ENCODE data around the gene COL27A1. TPM values are rescaled to one million over a fixed set of nuclear protein-coding genes. Genes with fewer than 3 reads are reported as not detected.

The COL27A1 gene
- total RNA-seq, 1 donor from 2014 or later: 0.33 TPM

DNA sequence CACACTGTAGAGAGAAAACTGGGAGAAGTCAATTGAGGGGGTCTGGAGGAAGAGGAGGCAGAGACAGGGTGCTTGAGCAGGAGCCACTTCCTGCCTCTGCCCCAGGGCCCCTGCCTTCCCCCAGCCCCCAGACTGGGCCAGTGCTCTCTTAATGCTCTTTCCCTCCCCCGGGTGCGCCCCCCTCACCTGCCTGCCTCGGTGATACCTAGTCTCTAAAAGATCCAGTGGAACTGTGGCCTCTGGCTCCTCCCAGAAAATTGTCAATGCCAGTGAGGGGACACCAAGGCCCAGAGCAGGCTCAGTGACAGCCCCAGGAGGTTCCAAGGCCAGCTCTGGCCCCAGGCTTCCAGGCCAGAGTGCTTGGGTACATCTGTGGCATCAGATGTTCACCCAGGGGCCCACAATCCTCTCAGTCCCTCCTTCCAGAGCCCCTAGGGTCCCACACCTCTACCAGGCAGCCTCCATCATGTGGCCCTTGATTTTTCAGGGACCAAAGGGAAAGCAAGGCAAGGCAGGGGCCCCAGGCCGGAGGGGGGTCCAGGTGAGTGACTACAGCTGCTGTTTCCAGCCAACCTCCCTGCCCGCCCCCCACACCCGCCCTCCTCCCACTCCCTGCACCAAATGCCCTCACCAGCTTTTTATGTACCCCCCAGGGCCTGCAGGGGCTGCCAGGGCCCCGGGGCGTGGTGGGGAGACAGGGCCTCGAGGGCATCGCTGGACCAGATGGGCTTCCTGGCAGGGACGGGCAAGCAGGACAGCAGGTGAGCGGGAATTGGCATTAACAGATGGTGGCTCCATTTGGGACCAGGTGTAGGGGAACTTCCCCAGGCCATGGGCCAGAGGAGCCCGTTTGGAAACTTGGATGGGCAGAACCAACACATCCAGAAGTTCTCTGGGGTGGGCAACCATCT, 134.5 kb downstream of the COL27A1 start:
- intact Hi-C loops (cut with micrococcal nuclease): no loop called here
- Mint-ChIP-seq H3K27ac (no peak overlapping the region), H3K4me1 (peaks cover 2% of the 10 kb centered on the region), H3K27me3 (peaks cover 3% of the 10 kb centered on the region), H3K4me3 (no peak overlapping the region), H3K9me3 (peaks cover 4% of the 10 kb centered on the region), H3K36me3 (ENCODE audit: low read depth) (no peaks in the 10 kb centered on the region)
- CTCF ChIA-PET: interaction anchor here (1.0 to 3.3 kb wide), 3 partner anchors 135 to 207 kb away, joined by 5 to 22 read pairs (median 20); partner anchors contain the start of gene COL27A1
- POLR2A ChIA-PET: no interaction called here
- ATAC-seq (ENCODE audit: low read depth) (no peak), DNase-seq (no peak)
- TF ChIP-seq, protein P1, sequence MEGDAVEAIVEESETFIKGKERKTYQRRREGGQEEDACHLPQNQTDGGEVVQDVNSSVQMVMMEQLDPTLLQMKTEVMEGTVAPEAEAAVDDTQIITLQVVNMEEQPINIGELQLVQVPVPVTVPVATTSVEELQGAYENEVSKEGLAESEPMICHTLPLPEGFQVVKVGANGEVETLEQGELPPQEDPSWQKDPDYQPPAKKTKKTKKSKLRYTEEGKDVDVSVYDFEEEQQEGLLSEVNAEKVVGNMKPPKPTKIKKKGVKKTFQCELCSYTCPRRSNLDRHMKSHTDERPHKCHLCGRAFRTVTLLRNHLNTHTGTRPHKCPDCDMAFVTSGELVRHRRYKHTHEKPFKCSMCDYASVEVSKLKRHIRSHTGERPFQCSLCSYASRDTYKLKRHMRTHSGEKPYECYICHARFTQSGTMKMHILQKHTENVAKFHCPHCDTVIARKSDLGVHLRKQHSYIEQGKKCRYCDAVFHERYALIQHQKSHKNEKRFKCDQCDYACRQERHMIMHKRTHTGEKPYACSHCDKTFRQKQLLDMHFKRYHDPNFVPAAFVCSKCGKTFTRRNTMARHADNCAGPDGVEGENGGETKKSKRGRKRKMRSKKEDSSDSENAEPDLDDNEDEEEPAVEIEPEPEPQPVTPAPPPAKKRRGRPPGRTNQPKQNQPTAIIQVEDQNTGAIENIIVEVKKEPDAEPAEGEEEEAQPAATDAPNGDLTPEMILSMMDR (IDR thresholded peaks at IDR 0.05): no peak

- ATAC-seq (ENCODE audit: low read depth) (no peak), DNase-seq (no peak)
- intact Hi-C loops (cut with micrococcal nuclease): no loop called here
- Mint-ChIP-seq H3K4me1 (peaks cover 2% of the 10 kb centered on the region), H3K9me3 (peaks cover 8% of the 10 kb centered on the region), H3K4me3 (no peak overlapping the region), H3K27me3 (peaks cover 3% of the 10 kb centered on the region), H3K27ac (no peak overlapping the region), H3K36me3 (ENCODE audit: low read depth) (peaks cover 1% of the 10 kb centered on the region)
- POLR2A ChIA-PET: no interaction called here
- TF ChIP-seq, protein P1 (IDR thresholded peaks at IDR 0.05): no peak
- CTCF ChIA-PET: interaction anchor here (0.7 to 3.3 kb wide), 7 partner anchors 8 to 262 kb away, joined by 3 to 22 read pairs (median 4); partner anchors contain the start of gene COL27A1
Observed at GRCh38 chr9:114290561-114290986, 135.2 kb downstream of the COL27A1 start.

- Mint-ChIP-seq H3K4me1 (peaks cover 2% of the 10 kb centered on the region), H3K4me3 (no peak overlapping the region), H3K27ac (peak overlapping the region; percentile 43), H3K36me3 (ENCODE audit: low read depth) (peaks cover 4% of the 10 kb centered on the region), H3K27me3 (peaks cover 3% of the 10 kb centered on the region), H3K9me3 (peaks cover 11% of the 10 kb centered on the region)
- ChIA-PET CTCF (interaction anchor here (0.7 to 3.3 kb wide), 7 partner anchors 8 to 262 kb away, joined by 3 to 22 read pairs (median 4); partner anchors contain the start of gene COL27A1), POLR2A (no interaction called here)
- TF ChIP-seq, protein P1 (IDR thresholded peaks at IDR 0.05): peak; percentile 47
- ATAC-seq (ENCODE audit: low read depth): peak; percentile 56
- DNase-seq: peak; percentile 67
- intact Hi-C loops (cut with micrococcal nuclease): loop anchor here (1.0 kb wide), 3 partner anchors 136 to 209 kb away; partner anchors contain the start of gene COL27A1
Observed at GRCh38 chr9:114291064-114291474, 135.7 kb downstream of the COL27A1 start.

DNA sequence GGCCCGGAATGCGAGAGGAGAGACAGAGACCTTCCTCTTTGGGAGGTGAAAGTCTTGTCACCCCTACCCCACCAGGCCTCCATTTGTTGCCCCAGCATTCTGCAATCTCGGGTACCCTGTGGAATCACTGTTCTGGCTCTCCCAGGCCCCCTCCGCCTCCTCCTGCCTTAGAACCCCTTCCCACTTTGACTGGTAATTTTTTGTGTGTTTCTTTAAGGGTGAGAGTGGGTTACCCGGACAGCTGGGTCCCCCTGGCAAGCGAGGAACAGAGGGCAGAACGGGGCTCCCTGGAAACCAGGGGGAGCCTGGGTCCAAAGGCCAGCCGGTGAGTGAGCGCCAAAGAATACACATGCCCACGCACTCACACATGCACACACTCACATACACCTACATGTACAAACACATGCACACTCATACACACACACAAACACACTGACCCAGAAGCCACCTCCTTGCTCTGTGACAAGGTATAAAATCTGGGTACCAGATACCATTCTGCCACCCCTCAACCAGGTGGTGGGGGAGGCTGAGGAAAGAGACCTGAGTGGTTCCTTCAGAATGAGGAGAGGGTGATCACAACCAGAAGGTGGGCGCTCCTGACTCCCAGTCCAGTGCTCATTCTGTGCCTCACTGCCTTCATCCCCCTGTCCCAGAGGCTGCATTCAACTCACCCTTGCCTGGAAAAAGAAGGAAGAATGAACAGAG, 136.7 kb downstream of the COL27A1 start:
- Mint-ChIP-seq H3K4me3 (no peak overlapping the region), H3K4me1 (peaks cover 2% of the 10 kb centered on the region), H3K27ac (no peak overlapping the region), H3K27me3 (peaks cover 3% of the 10 kb centered on the region), H3K36me3 (ENCODE audit: low read depth) (peaks cover 4% of the 10 kb centered on the region), H3K9me3 (peaks cover 13% of the 10 kb centered on the region)
- TF ChIP-seq, protein P1 (IDR thresholded peaks at IDR 0.05): no peak
- intact Hi-C loops (cut with micrococcal nuclease): loop anchor here (1.0 kb wide), 3 partner anchors 137 to 210 kb away; partner anchors contain the start of gene COL27A1
- POLR2A ChIA-PET: no interaction called here
- ATAC-seq (ENCODE audit: low read depth) (no peak), DNase-seq (peak; percentile 5)
- CTCF ChIA-PET: interaction anchor here (1.4 to 3.3 kb wide), 3 partner anchors 138 to 209 kb away, joined by 3 to 20 read pairs (median 5); no protein-coding TSS in a partner anchor

Data from activated B cell treated with CpG ODN at 0.5 μM for 24 hours (primary cell).